Ishikawa (cell line): ENCODE measurements around the gene DNAAF8.

Source experiments
- CEBPB ChIP-seq: IDR thresholded peaks from 2 replicates; pipeline ENCODE4 v1.6.1; 2012
- CREB1 ChIP-seq: IDR thresholded peaks from 2 replicates; pipeline ENCODE4 v1.6.1; 2012; ENCODE audit warnings: low read depth
- EGR1 ChIP-seq: IDR thresholded peaks from 2 replicates; pipeline ENCODE4 v1.6.1; 2012
- EP300 ChIP-seq: IDR thresholded peaks from 2 replicates; pipeline ENCODE4 v1.6.1; 2012; ENCODE audit warnings: borderline replicate concordance
- FOXM1 ChIP-seq: IDR thresholded peaks from 2 replicates; pipeline ENCODE4 v1.6.1; 2012; ENCODE audit warnings: low read depth, borderline replicate concordance
- NFIC ChIP-seq: IDR thresholded peaks from 2 replicates; pipeline ENCODE4 v1.6.1; 2012
- RAD21 ChIP-seq: IDR thresholded peaks from 2 replicates; pipeline ENCODE4 v1.6.1; 2012; ENCODE audit warnings: low read depth
- TAF1 ChIP-seq: IDR thresholded peaks from 2 replicates; pipeline ENCODE4 v1.6.1; 2012; ENCODE audit warnings: low read depth, mild to moderate bottlenecking
- TCF12 ChIP-seq: IDR thresholded peaks from 2 replicates; pipeline ENCODE4 v1.6.1; 2012; ENCODE audit warnings: low read depth
- TEAD4 ChIP-seq: IDR thresholded peaks from 2 replicates; pipeline ENCODE4 v1.6.1; 2012
- YY1 ChIP-seq: IDR thresholded peaks from 2 replicates; pipeline ENCODE4 v1.6.1; 2012; ENCODE audit warnings: low read depth
- ZBTB7A ChIP-seq: IDR thresholded peaks from 2 replicates; pipeline ENCODE4 v1.6.1; 2012; ENCODE audit warnings: low read depth
- TF ChIP-seq, protein P1 (sequence below): IDR thresholded peaks from 2 replicates; pipeline ENCODE4 v1.6.1; 2012
- TF ChIP-seq, protein P2 (sequence below): IDR thresholded peaks from 2 replicates; pipeline ENCODE4 v1.6.1; 2012
- TF ChIP-seq, protein P3 (sequence below): IDR thresholded peaks from 2 replicates; pipeline ENCODE4 v1.6.1; 2012; ENCODE audit warnings: low read depth, mild to moderate bottlenecking

DNAAF8 gene

DNA sequence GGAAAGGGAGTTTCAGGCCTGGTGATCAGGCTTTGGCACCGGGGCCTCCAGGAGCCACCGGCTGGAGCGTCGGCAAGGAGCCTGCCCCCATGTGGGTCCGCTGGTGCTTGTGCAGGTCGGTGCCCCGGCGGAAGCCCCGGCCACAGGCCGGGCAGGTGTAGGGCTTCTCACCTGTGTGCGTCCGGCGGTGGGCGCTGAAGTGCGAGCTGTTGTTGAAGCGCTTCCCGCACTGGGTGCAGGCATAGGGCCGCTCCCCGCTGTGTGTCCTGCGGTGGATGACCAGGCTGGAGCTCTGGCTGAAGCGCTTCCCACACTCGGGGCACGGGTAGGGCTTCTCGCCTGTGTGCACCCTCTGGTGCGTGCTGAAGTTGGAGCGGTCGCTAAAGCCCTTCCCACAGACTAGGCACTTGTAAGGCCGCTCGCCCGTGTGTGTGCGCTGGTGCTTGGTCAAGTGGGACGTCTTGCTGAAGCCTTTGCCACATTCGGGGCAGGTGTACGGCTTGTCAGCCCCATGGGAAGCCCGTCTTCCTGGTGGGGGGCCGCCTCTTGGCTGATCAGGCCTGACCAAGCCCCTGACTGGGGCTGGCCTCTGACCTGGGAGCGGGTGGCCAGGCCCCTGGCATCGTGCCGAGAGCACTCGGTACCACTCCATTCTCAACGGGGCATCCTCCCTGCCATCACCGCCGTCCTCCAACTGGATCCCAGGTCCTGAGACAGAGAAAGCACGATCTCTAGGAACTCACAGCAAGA is 18.2 kb downstream of the DNAAF8 start:
- TF ChIP-seq RAD21 (no peak), TEAD4 (no peak), CEBPB (no peak), CREB1 (no peak), FOXM1 (no peak), TCF12 (no peak), TAF1 (no peak), YY1 (no peak), ZBTB7A (no peak), NFIC (no peak), EGR1 (no peak), EP300 (no peak)
- TF ChIP-seq, protein P1, sequence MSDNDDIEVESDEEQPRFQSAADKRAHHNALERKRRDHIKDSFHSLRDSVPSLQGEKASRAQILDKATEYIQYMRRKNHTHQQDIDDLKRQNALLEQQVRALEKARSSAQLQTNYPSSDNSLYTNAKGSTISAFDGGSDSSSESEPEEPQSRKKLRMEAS: no peak
- TF ChIP-seq, protein P2, sequence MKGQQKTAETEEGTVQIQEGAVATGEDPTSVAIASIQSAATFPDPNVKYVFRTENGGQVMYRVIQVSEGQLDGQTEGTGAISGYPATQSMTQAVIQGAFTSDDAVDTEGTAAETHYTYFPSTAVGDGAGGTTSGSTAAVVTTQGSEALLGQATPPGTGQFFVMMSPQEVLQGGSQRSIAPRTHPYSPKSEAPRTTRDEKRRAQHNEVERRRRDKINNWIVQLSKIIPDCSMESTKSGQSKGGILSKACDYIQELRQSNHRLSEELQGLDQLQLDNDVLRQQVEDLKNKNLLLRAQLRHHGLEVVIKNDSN: no peak
- TF ChIP-seq, protein P3, sequence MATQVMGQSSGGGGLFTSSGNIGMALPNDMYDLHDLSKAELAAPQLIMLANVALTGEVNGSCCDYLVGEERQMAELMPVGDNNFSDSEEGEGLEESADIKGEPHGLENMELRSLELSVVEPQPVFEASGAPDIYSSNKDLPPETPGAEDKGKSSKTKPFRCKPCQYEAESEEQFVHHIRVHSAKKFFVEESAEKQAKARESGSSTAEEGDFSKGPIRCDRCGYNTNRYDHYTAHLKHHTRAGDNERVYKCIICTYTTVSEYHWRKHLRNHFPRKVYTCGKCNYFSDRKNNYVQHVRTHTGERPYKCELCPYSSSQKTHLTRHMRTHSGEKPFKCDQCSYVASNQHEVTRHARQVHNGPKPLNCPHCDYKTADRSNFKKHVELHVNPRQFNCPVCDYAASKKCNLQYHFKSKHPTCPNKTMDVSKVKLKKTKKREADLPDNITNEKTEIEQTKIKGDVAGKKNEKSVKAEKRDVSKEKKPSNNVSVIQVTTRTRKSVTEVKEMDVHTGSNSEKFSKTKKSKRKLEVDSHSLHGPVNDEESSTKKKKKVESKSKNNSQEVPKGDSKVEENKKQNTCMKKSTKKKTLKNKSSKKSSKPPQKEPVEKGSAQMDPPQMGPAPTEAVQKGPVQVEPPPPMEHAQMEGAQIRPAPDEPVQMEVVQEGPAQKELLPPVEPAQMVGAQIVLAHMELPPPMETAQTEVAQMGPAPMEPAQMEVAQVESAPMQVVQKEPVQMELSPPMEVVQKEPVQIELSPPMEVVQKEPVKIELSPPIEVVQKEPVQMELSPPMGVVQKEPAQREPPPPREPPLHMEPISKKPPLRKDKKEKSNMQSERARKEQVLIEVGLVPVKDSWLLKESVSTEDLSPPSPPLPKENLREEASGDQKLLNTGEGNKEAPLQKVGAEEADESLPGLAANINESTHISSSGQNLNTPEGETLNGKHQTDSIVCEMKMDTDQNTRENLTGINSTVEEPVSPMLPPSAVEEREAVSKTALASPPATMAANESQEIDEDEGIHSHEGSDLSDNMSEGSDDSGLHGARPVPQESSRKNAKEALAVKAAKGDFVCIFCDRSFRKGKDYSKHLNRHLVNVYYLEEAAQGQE: no peak

DNA sequence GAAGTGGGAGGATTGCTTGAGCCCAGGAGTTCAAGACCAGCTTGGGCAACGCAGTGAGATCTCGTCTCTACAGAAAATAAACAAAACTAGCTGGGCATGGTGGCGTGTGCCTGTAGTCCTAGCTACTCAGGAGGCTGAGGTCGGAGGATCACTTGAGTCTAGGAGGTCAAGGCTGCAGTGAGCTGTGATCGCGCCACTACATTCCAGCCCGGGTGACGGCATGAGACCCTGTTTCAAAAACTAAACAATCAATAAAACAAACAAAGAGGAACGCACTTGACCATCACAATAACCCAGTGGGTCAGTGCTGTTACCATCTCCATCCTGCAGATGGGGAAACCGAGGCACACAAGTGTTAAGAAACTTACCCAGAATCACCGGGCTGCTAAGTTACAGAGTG is 18.9 kb downstream of the DNAAF8 start:
- TF ChIP-seq FOXM1 (no peak), EGR1 (no peak), TCF12 (no peak), TAF1 (no peak), YY1 (no peak)

DNA sequence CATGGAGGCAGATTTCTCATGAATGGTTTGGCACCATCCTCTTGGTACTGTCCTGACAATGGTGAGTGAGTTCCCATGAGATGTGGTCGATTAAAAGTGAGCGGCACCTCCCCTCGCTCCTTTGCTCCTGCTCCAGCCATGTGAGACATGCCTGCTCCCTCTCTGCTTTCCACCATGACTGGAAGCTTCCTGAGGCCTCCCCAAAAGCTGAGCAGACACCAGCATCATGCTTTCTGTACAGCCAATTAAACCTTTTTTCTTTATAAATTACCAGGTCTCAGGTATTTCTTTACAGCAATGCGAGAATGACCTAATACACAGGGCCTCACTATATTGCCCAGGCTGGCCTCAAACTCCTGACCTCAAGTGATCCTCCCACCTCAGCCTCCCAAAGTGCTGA is 20.5 kb downstream of the DNAAF8 start:
- TF ChIP-seq RAD21 (no peak), TEAD4 (no peak)

DNA sequence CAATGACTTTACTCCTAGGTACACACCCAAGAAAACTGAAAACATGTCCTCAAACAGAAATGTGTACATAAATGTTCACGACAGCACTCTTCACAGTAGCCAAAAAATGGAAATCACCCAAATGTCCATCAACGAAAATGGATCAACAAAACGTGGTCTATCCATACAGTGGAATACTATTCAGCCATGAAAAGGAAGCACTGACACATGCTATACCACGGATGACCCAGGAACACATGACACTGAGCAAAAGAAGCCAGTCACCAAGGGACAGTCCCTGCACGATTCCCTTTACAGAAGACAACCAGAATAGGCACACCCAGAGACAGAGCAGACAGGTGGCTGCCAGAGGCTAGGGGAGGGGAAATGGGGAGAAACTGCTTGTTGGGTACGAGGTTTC is 21.4 kb downstream of the DNAAF8 start:
- TF ChIP-seq EGR1 (no peak), FOXM1 (no peak), CREB1 (no peak), TAF1 (no peak), TCF12 (no peak), NFIC (no peak), CEBPB (no peak), EP300 (no peak), YY1 (no peak), ZBTB7A (no peak), TEAD4 (no peak), RAD21 (no peak)
- TF ChIP-seq, protein P2: no peak
- TF ChIP-seq, protein P3: no peak
- TF ChIP-seq, protein P1: no peak

DNA sequence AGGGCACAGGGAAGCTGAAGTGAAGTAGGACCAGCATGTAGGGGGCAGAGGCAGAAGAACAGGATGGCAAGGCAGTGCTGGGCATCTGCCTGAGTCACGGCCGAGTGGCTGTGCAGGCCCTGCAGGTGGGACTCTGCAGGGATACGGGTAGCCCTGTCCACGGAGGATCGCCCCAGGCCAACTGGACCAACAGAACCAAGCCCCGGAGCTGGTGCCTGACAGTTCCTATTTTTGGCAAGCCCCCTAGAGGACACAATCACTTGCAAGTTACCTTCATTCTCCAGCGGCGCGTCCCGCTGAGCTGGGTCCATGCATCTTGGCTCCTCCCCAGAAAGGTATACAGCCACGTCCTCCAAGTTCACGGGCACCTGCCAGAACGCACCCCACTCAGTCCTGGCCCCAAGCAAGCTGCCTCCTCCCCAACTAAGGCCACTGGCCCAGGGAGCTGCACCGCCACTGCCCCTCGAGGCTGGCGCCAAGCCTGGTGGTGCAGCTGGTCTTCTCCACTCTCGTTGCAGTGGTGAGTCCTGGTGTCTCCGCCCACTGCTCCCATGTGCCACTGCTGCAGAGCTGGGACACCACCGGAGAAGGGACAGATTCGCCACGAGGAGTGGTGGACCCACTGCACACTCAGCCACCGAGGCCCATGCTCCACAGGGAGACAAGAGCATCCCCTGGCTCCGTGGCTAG is 26.0 kb downstream of the DNAAF8 start:
- TF ChIP-seq EP300 (no peak), EGR1 (no peak), CREB1 (no peak), FOXM1 (no peak), ZBTB7A (no peak), TEAD4 (no peak), RAD21 (no peak), TCF12 (no peak), CEBPB (no peak), NFIC (no peak), YY1 (no peak), TAF1 (no peak)
- TF ChIP-seq, protein P2: no peak
- TF ChIP-seq, protein P3: no peak
- TF ChIP-seq, protein P1: no peak
